PC-3 (cell line): ENCODE results near the gene FAM186B. TPM values are rescaled to one million over a fixed set of nuclear protein-coding genes. Genes with fewer than 3 reads are reported as not detected.

Experiments
- ATAC-seq: fragments of 200-7000 bp; cut with Tn5 transposase; 2 replicates; pipeline ENCODE4 v1.9.1; 2020; ENCODE audit warnings: mild to moderate bottlenecking, moderate library complexity
- BruUV-seq: library from RNA; stranded (reverse); fragments of 400-500 nt; replicated peaks from 2 replicates; lab custom pipeline; 2021; lab: Mats Ljungman, UMichigan
- CTCF ChIA-PET: fragments of 300-600 bp; sonication (Branson Sonifier 250); formaldehyde crosslinking; loops from one replicate; lab custom pipeline; 2022; ENCODE audit warnings: antibody characterized with exemption; lab: Charles Lee
- POLR2A ChIA-PET: fragments of 300-600 bp; sonication (Branson Sonifier 250); formaldehyde crosslinking; loops from one replicate; lab custom pipeline; 2022; ENCODE audit warnings: antibody characterized with exemption; ENCODE audit not compliant: unreplicated experiment; lab: Charles Lee
- DNase-seq: peaks from one replicate; pipeline ENCODE4 v3.0.0-alpha.2; 2015
- H2AFZ ChIP-seq: fragments of 300-600 bp; sonication (generic); 2 replicates; pipeline ENCODE4 v1.6.0; 2016; ENCODE audit warnings: antibody characterized with exemption, low read length
- H3F3A ChIP-seq: fragments of 300-600 bp; sonication (generic); one replicate; pipeline ENCODE4 v1.6.0; 2017; ENCODE audit warnings: antibody characterized with exemption, low read length, control low read depth, mild to moderate bottlenecking; ENCODE audit not compliant: unreplicated experiment
- H3K27ac ChIP-seq: fragments of 300-600 bp; sonication (generic); 2 replicates; pipeline ENCODE4 v1.5.1; 2016; ENCODE audit warnings: mild to moderate bottlenecking, low read length
- H3K27me3 ChIP-seq: fragments of 300-600 bp; sonication (generic); 2 replicates; pipeline ENCODE4 v1.6.1; 2016; ENCODE audit warnings: low read length, mixed read lengths
- H3K36me3 ChIP-seq: fragments of 300-600 bp; sonication (generic); 2 replicates; pipeline ENCODE4 v1.6.1; 2016; ENCODE audit warnings: low read depth, mixed run types, low read length, mixed read lengths
- H3K4me1 ChIP-seq: fragments of 300-600 bp; sonication (generic); 2 replicates; pipeline ENCODE4 v1.5.1; 2016; ENCODE audit warnings: low read length; ENCODE audit not compliant: insufficient read depth
- H3K4me2 ChIP-seq: fragments of 300-600 bp; sonication (generic); 2 replicates; pipeline ENCODE4 v1.6.0; 2016; ENCODE audit warnings: low read length
- H3K4me3 ChIP-seq: fragments of 300-600 bp; sonication (generic); 2 replicates; pipeline ENCODE4 v1.5.1; 2016; ENCODE audit warnings: mild to moderate bottlenecking, low read length, mixed read lengths
- H3K79me2 ChIP-seq: fragments of 300-600 bp; sonication (generic); 2 replicates; pipeline ENCODE4 v1.6.1; 2017; ENCODE audit warnings: low read length, mixed read lengths
- H3K9ac ChIP-seq: fragments of 300-600 bp; sonication (generic); 2 replicates; pipeline ENCODE4 v1.6.0; 2016; ENCODE audit warnings: mild to moderate bottlenecking, low read length
- H3K9me2 ChIP-seq: fragments of 300-600 bp; sonication (generic); replicated peaks from 2 replicates; pipeline ENCODE4 v1.6.1; 2016; ENCODE audit warnings: mixed run types, low read length, mixed read lengths
- H3K9me3 ChIP-seq: fragments of 300-600 bp; sonication (generic); 2 replicates; pipeline ENCODE4 v1.6.1; 2016; ENCODE audit warnings: low read length, mixed read lengths
- H4K20me1 ChIP-seq: fragments of 300-600 bp; sonication (generic); 2 replicates; pipeline ENCODE4 v1.6.1; 2016; ENCODE audit warnings: low read length, mixed read lengths
- EZH2 ChIP-seq: fragments of 300-600 bp; sonication (generic); IDR thresholded peaks from one replicate; pipeline ENCODE4 v1.6.1; 2017; ENCODE audit warnings: antibody characterized with exemption, mild to moderate bottlenecking, low read length; ENCODE audit not compliant: unreplicated experiment
- EZH2phosphoT487 ChIP-seq: fragments of 300-600 bp; sonication (generic); IDR thresholded peaks from 2 replicates; pipeline ENCODE4 v1.6.1; 2018; ENCODE audit warnings: mild to moderate bottlenecking, antibody characterized with exemption, low read length, borderline replicate concordance
- intact Hi-C: fragments of 100-400 bp; cut with micrococcal nuclease; formaldehyde crosslinking; loops from 2 replicates; pipeline ENCODE4 v1.9.0; 2023
- total RNA-seq: library from RNA; depleted of rRNA; stranded (reverse); fragments of >200 nt; gene quantifications from 2 replicates; pipeline ENCODE4 v1.2.3, GENCODE V29; 2014
- TF ChIP-seq, protein P1 (sequence below): fragments of 300-600 bp; sonication (generic); conservative IDR thresholded peaks from 2 replicates; pipeline ENCODE4 v1.5.1; 2017; ENCODE audit warnings: antibody characterized with exemption, low read depth, mild to moderate bottlenecking, low read length

FAM186B gene
- total RNA-seq, 1 experiment from 2014 or later: 0.80 TPM

DNA sequence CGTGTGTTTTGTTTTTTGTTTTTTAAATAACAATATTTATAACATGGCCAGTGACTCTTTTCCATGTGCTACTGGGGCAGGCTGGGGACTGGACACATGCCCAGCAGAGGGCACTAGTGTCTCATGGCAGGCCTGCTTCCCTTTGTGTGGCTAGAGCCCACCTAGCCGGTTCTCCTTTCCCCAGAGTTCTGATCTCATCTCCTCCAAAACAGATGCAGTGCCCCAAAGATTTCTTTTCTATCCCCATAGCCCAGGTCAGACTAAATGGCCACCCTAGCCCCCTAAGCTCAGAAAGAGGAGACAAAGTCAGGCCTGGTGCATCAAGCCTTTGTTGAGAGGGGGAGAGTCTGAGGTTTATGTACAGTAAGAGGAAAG is 39.2 kb upstream of the FAM186B start:
- no peak for TF ChIP-seq EZH2
- TF ChIP-seq, protein P1, sequence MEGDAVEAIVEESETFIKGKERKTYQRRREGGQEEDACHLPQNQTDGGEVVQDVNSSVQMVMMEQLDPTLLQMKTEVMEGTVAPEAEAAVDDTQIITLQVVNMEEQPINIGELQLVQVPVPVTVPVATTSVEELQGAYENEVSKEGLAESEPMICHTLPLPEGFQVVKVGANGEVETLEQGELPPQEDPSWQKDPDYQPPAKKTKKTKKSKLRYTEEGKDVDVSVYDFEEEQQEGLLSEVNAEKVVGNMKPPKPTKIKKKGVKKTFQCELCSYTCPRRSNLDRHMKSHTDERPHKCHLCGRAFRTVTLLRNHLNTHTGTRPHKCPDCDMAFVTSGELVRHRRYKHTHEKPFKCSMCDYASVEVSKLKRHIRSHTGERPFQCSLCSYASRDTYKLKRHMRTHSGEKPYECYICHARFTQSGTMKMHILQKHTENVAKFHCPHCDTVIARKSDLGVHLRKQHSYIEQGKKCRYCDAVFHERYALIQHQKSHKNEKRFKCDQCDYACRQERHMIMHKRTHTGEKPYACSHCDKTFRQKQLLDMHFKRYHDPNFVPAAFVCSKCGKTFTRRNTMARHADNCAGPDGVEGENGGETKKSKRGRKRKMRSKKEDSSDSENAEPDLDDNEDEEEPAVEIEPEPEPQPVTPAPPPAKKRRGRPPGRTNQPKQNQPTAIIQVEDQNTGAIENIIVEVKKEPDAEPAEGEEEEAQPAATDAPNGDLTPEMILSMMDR: peak; percentile 96

DNA sequence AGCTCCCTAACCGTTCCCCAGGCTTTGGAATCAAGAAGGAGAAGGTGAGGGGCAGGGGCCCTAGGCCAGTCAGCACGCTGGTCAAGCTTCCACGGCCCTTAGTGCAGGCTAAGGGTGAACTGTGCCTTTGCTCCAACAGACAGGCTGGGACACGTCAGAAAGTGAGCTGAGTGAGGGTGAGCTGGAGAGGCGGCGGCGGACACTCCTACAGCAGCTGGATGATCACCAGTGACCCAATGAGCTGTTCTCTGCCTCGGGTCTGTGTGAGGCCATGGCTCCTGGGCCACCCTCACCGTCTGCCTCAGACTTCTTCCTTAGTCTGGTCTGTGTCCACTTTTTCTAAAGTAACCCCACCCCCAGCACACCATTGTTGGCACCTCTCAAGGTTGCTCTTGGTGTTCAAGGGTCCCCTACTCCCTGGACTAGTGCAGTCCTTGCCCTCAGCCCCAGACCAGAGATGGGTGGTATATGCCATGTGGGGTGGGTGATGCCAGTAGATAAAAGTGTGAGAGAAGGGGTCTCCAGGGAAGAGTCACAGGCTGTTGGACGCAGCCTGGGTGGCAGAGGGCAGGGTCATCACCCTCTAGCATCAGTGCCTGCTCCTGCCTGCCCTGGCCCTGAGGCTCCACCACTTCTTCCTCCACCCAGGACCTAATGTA is 38.7 kb upstream of the FAM186B start:
- no peak overlapping the region for H3K4me3 ChIP-seq
- H4K20me1 ChIP-seq: no peaks in the 10 kb centered on the region
- TF ChIP-seq, protein P1: no peak
- TF ChIP-seq EZH2phosphoT487 (no peak), EZH2 (no peak)
- intact Hi-C loops: loop anchor here (1.0 kb wide), 2 partner anchors 63 to 134 kb away; partner anchors contain the start of gene FMNL3
- ChIA-PET CTCF (interaction anchor here (1.0 kb wide), 1 partner anchor 9 kb away, joined by 3 read pairs; no protein-coding TSS in a partner anchor), POLR2A (interaction anchor here (0.6 kb wide), 1 partner anchor 353 kb away, joined by 3 read pairs; no protein-coding TSS in a partner anchor)
- no peaks in the 10 kb centered on the region for H3K79me2 ChIP-seq
- DNase-seq: no peak
- H3F3A ChIP-seq: no peaks in the 10 kb centered on the region
- H2AFZ ChIP-seq: no peak overlapping the region
- H3K36me3 ChIP-seq: no peaks in the 10 kb centered on the region
- no peak overlapping the region for H3K27ac ChIP-seq
- ATAC-seq: no peak
- H3K4me2 ChIP-seq: no peak overlapping the region
- H3K9me2 ChIP-seq: no peaks in the 10 kb centered on the region
- H3K27me3 ChIP-seq: no peaks in the 10 kb centered on the region
- no peak overlapping the region for H3K9ac ChIP-seq
- H3K4me1 ChIP-seq: peaks cover 4% of the 10 kb centered on the region; the same call in 1 of the 2 replicates
- TSS peak; percentile 20 for BruUV-seq
- no peaks in the 10 kb centered on the region for H3K9me3 ChIP-seq

More for the DNA sequence above, 39.2 kb upstream of the FAM186B start:
- ChIA-PET POLR2A (no interaction called here), CTCF (interaction anchor here (0.7 kb wide), 1 partner anchor 68 kb away, joined by 6 read pairs; no protein-coding TSS in a partner anchor)
- no peak overlapping the region for H3K4me3 ChIP-seq
- H2AFZ ChIP-seq: no peak overlapping the region
- peaks cover 4% of the 10 kb centered on the region; the same call in 1 of the 2 replicates for H3K4me1 ChIP-seq
- no TSS peak for BruUV-seq
- peak; percentile 79 for DNase-seq
- no peaks in the 10 kb centered on the region for H4K20me1 ChIP-seq
- no peak overlapping the region for H3K27ac ChIP-seq
- intact Hi-C loops: loop anchor here (1.0 kb wide), 2 partner anchors 63 to 134 kb away; partner anchors contain the start of gene FMNL3
- H3K9me2 ChIP-seq: no peaks in the 10 kb centered on the region
- H3K79me2 ChIP-seq: no peaks in the 10 kb centered on the region
- no peaks in the 10 kb centered on the region for H3K9me3 ChIP-seq
- no peak overlapping the region for H3K9ac ChIP-seq
- no peaks in the 10 kb centered on the region for H3K27me3 ChIP-seq
- H3K4me2 ChIP-seq: no peak overlapping the region
- H3F3A ChIP-seq: no peaks in the 10 kb centered on the region
- H3K36me3 ChIP-seq: no peaks in the 10 kb centered on the region
- peak; percentile 87 for ATAC-seq

GRCh38 chr12:49643135-49643534 is 37.7 kb upstream of the FAM186B start:
- H3K9me3 ChIP-seq: no peaks in the 10 kb centered on the region
- H3K36me3 ChIP-seq: no peaks in the 10 kb centered on the region
- POLR2A ChIA-PET: interaction anchor here (0.6 kb wide), 1 partner anchor 352 kb away, joined by 3 read pairs; no protein-coding TSS in a partner anchor
- no peak overlapping the region for H3K4me2 ChIP-seq
- no peak overlapping the region for H3K4me3 ChIP-seq
- H3K27ac ChIP-seq: no peak overlapping the region
- H2AFZ ChIP-seq: no peak overlapping the region
- TF ChIP-seq, protein P1: no peak
- no peak for TF ChIP-seq EZH2
- TF ChIP-seq EZH2phosphoT487: no peak
- H3F3A ChIP-seq: no peaks in the 10 kb centered on the region
- no peaks in the 10 kb centered on the region for H3K9me2 ChIP-seq
- H3K27me3 ChIP-seq: no peaks in the 10 kb centered on the region
- intact Hi-C loops: no loop called here
- ATAC-seq: no peak
- H3K9ac ChIP-seq: no peak overlapping the region
- no peaks in the 10 kb centered on the region for H4K20me1 ChIP-seq
- BruUV-seq: no TSS peak
- CTCF ChIA-PET: interaction anchor here (1.0 kb wide), 1 partner anchor 10 kb away, joined by 3 read pairs; no protein-coding TSS in a partner anchor
- H3K79me2 ChIP-seq: no peaks in the 10 kb centered on the region
- no peak for DNase-seq
- H3K4me1 ChIP-seq: peaks cover 4% of the 10 kb centered on the region; the same call in 1 of the 2 replicates
